Keratinocyte (primary cell): ENCODE data around the gene TNIK. TPM values are rescaled to one million over a fixed set of nuclear protein-coding genes. Genes with fewer than 3 reads are reported as not detected.

Source experiments
- DNase-seq: peaks from one replicate; pipeline ENCODE4 v3.0.0-alpha.2; 2011; ENCODE audit warnings: low read depth, missing footprints, low spot score
- FAIRE-seq: peaks from 2 replicates; lab custom pipeline; 2011; peaks lifted over from hg19 to GRCh38; lab: Jason Lieb, UNC
- H2AFZ ChIP-seq: 2 replicates; pipeline ENCODE4 v1.6.0; 2012; ENCODE audit warnings: low read length, control low read depth, inconsistent platforms; ENCODE audit not compliant: control insufficient read depth
- H3K27ac ChIP-seq: 2 replicates; pipeline ENCODE4 v1.5.1; 2011; ENCODE audit warnings: low read length; ENCODE audit not compliant: control insufficient read depth, insufficient read depth
- H3K27me3 ChIP-seq: 3 replicates; pipeline ENCODE4 v1.6.0; 2011; ENCODE audit warnings: low read length; ENCODE audit not compliant: control insufficient read depth, insufficient read depth; ENCODE audit errors: extremely low read depth
- H3K36me3 ChIP-seq, 2 experiments: 2 replicates in 1 of 2; 3 replicates in 1 of 2; pipeline ENCODE4 v1.5.1; 2011; ENCODE audit warnings: low read length in 2 of 2, mild to moderate bottlenecking in 1 of 2; ENCODE audit not compliant: control insufficient read depth in 2 of 2, insufficient read depth in 2 of 2; ENCODE audit errors: extremely low read depth in 1 of 2
- H3K4me1 ChIP-seq: 3 replicates; pipeline ENCODE4 v1.5.1; 2011; ENCODE audit warnings: low read length; ENCODE audit not compliant: control insufficient read depth, insufficient read depth; ENCODE audit errors: extremely low read depth
- H3K4me2 ChIP-seq: 3 replicates; pipeline ENCODE4 v1.6.0; 2011; ENCODE audit warnings: low read depth, low read length; ENCODE audit not compliant: control insufficient read depth, insufficient read depth; ENCODE audit errors: extremely low read depth
- H3K4me3 ChIP-seq, 3 experiments: fragments of 200-600 bp in 1 of 3; sonication (generic) in 1 of 3; 2 replicates in 2 of 3; 3 replicates in 1 of 3; pipeline ENCODE4 v1.5.1; 2011 to 2016; ENCODE audit warnings: low read length in 3 of 3, mild to moderate bottlenecking in 3 of 3, control low read depth in 2 of 3, inconsistent platforms in 1 of 3, low read depth in 1 of 3, mixed read lengths in 1 of 3, mixed run types in 1 of 3, moderate library complexity in 1 of 3; ENCODE audit not compliant: control insufficient read depth in 2 of 3, insufficient read depth in 2 of 3; ENCODE audit errors: extremely low read depth in 1 of 3
- H3K79me2 ChIP-seq: 2 replicates; pipeline ENCODE4 v1.6.0; 2012; ENCODE audit warnings: low read length; ENCODE audit not compliant: control insufficient read depth, insufficient read depth
- H3K9ac ChIP-seq: 3 replicates; pipeline ENCODE4 v1.6.0; 2011; ENCODE audit warnings: low read length; ENCODE audit not compliant: control insufficient read depth, insufficient read depth; ENCODE audit errors: extremely low read depth
- H3K9me1 ChIP-seq: 3 replicates; pipeline ENCODE4 v1.6.0; 2011; ENCODE audit warnings: low read length; ENCODE audit not compliant: control insufficient read depth, insufficient read depth; ENCODE audit errors: extremely low read depth
- H3K9me3 ChIP-seq: 2 replicates; pipeline ENCODE4 v1.5.1; 2012; ENCODE audit warnings: low read depth, low read length; ENCODE audit not compliant: control insufficient read depth
- H4K20me1 ChIP-seq: 3 replicates; pipeline ENCODE4 v1.6.0; 2011; ENCODE audit warnings: low read length; ENCODE audit not compliant: control insufficient read depth, insufficient read depth; ENCODE audit errors: extremely low read depth
- CTCF ChIP-seq, 3 experiments: IDR thresholded peaks in 1 of 3; conservative IDR thresholded peaks in 1 of 3; optimal IDR thresholded peaks in 1 of 3; 2 replicates in 2 of 3; 3 replicates in 1 of 3; pipeline versions ENCODE3 to v1.5.1; 2011; ENCODE audit warnings: low read length in 3 of 3, mild to moderate bottlenecking in 3 of 3, moderate library complexity in 2 of 3, control low read depth in 1 of 3, inconsistent platforms in 1 of 3; ENCODE audit not compliant: insufficient read depth in 2 of 3; ENCODE audit errors: extremely low read depth in 1 of 3
- EZH2 ChIP-seq: IDR thresholded peaks from one replicate; pipeline ENCODE4 v1.6.1; 2012; ENCODE audit warnings: inconsistent platforms, mild to moderate bottlenecking, low read length, moderate library complexity
- dilution Hi-C: fragments of 300-500 bp; cut with MboI; formaldehyde crosslinking; loops from one replicate; pipeline ENCODE4 v1.7.0; 2020; ENCODE audit warnings: low sequenced_read_pairs; ENCODE audit not compliant: extremely low pct_ligation_motif_present
- polyA plus RNA-seq, 5 experiments: library from polyadenylated mRNA; depleted of rRNA in 3 of 5; stranded (reverse) in 3 of 5; stranded (forward) in 1 of 5; unstranded in 1 of 5; fragments of >200 nt; gene quantifications; 1 replicate in 1 of 5; 2 replicates in 3 of 5; 3 replicates in 1 of 5; pipeline versions ENCODE4 v1.2.1 to v1.2.3, GENCODE V29; 2011 to 2012; ENCODE audit warnings: missing spikeins in 2 of 5, low read depth in 1 of 5, low replicate concordance in 1 of 5

Gene TNIK
- polyA plus RNA-seq, 1 donor (not counting 4 experiments of a cell fraction or from before 2014, with no cell fraction given): 4.4 TPM

GRCh38 chr3:171340434-171340833 lies 119.8 kb downstream of the TNIK start:
- peak; percentile 13 for FAIRE-seq
- no peak for DNase-seq
- Histone ChIP-seq H3K9me3 (no peaks in the 10 kb centered on the region), H3K4me3 (no peak overlapping the region), H3K9me1 (no peaks in the 10 kb centered on the region), H3K27me3 (no peaks in the 10 kb centered on the region), H3K4me2 (no peak overlapping the region), H3K79me2 (no peaks in the 10 kb centered on the region), H2AFZ (no peak overlapping the region), H3K36me3 (no peaks in the 10 kb centered on the region), H3K9ac (no peak overlapping the region), H3K27ac (no peak overlapping the region), H3K4me1 (no peaks in the 10 kb centered on the region), H4K20me1 (no peaks in the 10 kb centered on the region)
- TF ChIP-seq EZH2 (no peak), CTCF (optimal IDR thresholded peaks at IDR 0.05 in 1 of 3, IDR thresholded peaks at IDR 0.05 in 1 of 3, conservative IDR thresholded peaks at IDR 0.05 in 1 of 3; ENCODE audit: extremely low read depth in 1 of 3, insufficient read depth in 2 of 3, low read length in 3 of 3) (no peak)
- dilution Hi-C loops: no loop called here

- Histone ChIP-seq H4K20me1 (no peaks in the 10 kb centered on the region), H3K9me1 (no peaks in the 10 kb centered on the region), H3K27ac (no peak overlapping the region), H3K9ac (no peak overlapping the region), H3K4me1 (no peaks in the 10 kb centered on the region), H3K27me3 (no peaks in the 10 kb centered on the region), H3K36me3 (no peaks in the 10 kb centered on the region), H3K9me3 (no peaks in the 10 kb centered on the region), H2AFZ (no peak overlapping the region), H3K4me3 (no peak overlapping the region), H3K79me2 (no peaks in the 10 kb centered on the region), H3K4me2 (no peak overlapping the region)
- TF ChIP-seq EZH2 (no peak), CTCF (optimal IDR thresholded peaks at IDR 0.05 in 1 of 3, IDR thresholded peaks at IDR 0.05 in 1 of 3, conservative IDR thresholded peaks at IDR 0.05 in 1 of 3; ENCODE audit: extremely low read depth in 1 of 3, insufficient read depth in 2 of 3, low read length in 3 of 3) (no peak)
- dilution Hi-C loops: no loop called here
- peak; percentile 29 for FAIRE-seq
- no peak for DNase-seq
Measured at GRCh38 chr3:171339598-171339997, 120.6 kb downstream of the TNIK start.
